Omental fat pad (tissue), 4 donors: ENCODE data around the gene ATP8A2. TPM values are rescaled to one million over a fixed set of nuclear protein-coding genes. Genes with fewer than 3 reads are reported as not detected.

Experiments
- ATAC-seq: fragments of 150-250 bp; one replicate; pipeline ENCODE4 v1.9.1; 2016; ENCODE audit warnings: mild to moderate bottlenecking, moderate library complexity; ENCODE audit not compliant: low FRiP score
- DNase-seq: peaks from one replicate; pipeline ENCODE4 v3.0.0-alpha.2; 2019; ENCODE audit warnings: low spot score
- total RNA-seq, 4 donors: library from RNA; depleted of rRNA; stranded (reverse); fragments of >200 nt; gene quantifications; one replicate each; pipeline ENCODE4 v1.1.0, GENCODE V29; 2016
- TF ChIP-seq, protein P1 (sequence below), 3 donors: fragments of 450-650 bp; IDR thresholded peaks; one replicate each; pipeline ENCODE4 v1.5.1; 2016 to 2017; ENCODE audit warnings: antibody characterized with exemption in 3 of 3, mild to moderate bottlenecking in 3 of 3, moderate library complexity in 2 of 3

Gene ATP8A2
- total RNA-seq, 4 donors from 2014 or later, result 0.16 to 0.19 TPM; not detected in 2

DNA sequence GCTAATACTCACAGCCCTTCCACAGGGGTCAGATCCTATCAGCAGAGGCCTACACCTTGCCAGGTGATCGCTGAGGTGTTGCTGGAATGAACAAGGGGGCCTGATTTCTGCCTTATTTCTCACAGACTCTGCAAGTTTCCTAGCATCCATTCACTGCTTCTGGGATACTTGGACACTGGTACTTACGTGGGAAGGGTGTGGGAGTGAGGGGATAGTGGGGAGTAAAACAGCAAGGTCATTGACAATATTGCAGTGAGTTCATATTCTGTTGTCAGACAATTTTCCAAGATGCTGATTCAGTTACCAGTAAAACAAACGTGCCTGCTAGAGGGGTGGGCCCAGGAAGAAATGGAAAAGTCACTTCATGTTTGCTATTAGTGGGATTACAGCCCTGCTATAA lies 403.5 kb downstream of the ATP8A2 start:
- ATAC-seq, result no peak
- TF ChIP-seq, protein P1, sequence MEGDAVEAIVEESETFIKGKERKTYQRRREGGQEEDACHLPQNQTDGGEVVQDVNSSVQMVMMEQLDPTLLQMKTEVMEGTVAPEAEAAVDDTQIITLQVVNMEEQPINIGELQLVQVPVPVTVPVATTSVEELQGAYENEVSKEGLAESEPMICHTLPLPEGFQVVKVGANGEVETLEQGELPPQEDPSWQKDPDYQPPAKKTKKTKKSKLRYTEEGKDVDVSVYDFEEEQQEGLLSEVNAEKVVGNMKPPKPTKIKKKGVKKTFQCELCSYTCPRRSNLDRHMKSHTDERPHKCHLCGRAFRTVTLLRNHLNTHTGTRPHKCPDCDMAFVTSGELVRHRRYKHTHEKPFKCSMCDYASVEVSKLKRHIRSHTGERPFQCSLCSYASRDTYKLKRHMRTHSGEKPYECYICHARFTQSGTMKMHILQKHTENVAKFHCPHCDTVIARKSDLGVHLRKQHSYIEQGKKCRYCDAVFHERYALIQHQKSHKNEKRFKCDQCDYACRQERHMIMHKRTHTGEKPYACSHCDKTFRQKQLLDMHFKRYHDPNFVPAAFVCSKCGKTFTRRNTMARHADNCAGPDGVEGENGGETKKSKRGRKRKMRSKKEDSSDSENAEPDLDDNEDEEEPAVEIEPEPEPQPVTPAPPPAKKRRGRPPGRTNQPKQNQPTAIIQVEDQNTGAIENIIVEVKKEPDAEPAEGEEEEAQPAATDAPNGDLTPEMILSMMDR (IDR thresholded peaks at IDR 0.05), result no peak
- no peak for DNase-seq

DNA sequence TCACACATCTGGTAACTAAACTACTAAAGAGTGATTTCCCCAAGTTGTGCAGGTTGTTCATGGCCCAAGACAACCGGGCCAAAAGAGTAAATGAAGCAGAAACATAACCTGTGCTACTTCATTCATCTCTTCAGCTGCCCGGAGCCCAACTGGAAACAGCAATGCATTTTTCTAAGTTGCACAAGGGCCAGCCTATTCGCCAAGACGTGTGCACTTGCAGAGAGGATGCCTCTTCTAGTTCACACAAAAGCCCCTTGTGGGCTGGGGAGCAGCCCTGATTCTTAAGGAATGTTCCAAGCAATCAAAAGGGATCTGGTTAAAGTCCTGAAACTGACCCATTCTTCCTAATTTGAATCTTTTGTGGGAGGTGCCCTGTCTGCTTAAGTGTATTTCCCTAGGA lies 404.2 kb downstream of the ATP8A2 start:
- TF ChIP-seq, protein P1 (IDR thresholded peaks at IDR 0.05), result no peak
- DNase-seq, result no peak
- no peak for ATAC-seq

DNA sequence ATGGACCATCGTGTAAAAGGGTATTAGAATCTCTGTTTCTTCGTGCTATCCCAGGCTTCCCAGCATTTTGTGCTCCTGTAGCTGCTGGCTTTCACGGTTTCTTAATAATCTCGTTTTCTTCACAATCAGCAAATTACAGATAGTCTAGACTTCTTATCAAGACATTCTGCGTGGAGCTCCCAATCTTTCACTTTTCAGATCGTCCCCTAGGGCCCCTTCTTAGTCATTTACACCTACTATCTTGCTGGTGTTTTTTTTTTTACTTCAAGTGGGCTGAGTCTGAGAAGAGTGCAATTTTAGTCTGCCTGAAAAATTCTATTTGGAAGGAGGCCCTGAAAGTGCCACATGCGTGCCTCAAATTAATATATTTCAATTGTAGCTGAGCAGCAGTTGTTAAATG lies 404.9 kb downstream of the ATP8A2 start:
- ATAC-seq (no peak), DNase-seq (no peak)
- TF ChIP-seq, protein P1 (IDR thresholded peaks at IDR 0.05), result no peak

DNA sequence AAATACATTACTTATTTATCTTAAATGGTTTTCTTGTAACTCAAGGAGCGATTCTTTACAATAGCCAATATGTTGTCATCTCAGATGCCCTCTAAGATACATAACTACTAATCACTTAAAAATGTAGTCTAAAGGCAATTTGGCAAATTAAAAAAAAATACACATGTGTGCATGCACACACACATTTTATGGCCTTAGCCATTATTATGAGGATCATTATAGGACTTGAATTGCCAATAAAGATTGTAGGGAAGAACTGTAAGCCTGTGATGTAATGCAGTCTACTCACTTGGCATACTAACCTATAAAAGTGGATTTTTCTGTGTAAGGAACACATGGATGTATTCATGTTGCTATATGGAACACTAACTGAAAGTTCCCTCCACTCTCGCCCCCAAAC lies 405.7 kb downstream of the ATP8A2 start:
- TF ChIP-seq, protein P1 (IDR thresholded peaks at IDR 0.05), result no peak
- ATAC-seq, result no peak
- DNase-seq, result no peak

DNA sequence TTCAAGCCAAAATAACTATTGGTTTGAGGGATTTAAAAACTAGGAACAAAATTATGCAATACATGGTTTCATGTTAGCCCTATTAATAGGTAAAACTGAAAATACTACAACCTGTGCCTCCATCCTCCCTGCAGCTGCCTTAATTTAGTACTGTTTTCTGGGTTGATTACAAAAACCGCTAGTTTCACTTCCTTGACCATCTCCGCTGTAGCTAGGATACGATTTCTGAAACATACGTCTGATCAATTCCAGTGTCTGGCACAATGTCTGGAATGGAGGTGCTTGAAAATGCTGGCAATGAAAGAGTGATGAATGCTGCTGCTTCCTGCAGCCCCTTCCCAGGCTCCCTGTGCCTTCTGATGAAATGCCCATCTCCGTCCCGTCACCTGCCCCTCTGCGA lies 406.6 kb downstream of the ATP8A2 start:
- TF ChIP-seq, protein P1 (IDR thresholded peaks at IDR 0.05), result no peak
- ATAC-seq (no peak), DNase-seq (no peak)

DNA sequence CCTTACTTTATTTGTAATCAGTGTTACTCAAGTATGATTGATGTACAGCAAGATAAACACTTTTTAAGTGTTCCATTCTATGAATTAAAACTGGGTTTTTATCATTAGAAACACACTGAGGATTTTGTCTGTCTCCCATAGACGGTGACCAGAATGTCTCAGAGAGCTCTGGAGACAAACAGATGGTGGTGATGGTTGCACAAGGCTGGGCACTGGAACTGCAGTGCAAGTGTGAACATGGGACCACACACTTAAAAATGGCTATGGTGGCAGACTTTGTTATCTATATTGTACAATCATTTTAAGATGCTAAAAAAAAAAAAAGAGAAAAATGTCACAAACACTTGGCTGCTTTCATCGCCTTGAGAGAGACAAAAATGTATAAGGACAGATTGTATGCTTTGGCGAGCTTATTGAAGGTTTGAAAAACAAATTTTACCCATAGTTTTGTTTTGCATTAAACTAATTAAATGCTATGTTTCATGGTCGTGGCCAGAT lies 407.1 kb downstream of the ATP8A2 start:
- TF ChIP-seq, protein P1 (IDR thresholded peaks at IDR 0.05), result no peak
- DNase-seq (no peak), ATAC-seq (no peak)

DNA sequence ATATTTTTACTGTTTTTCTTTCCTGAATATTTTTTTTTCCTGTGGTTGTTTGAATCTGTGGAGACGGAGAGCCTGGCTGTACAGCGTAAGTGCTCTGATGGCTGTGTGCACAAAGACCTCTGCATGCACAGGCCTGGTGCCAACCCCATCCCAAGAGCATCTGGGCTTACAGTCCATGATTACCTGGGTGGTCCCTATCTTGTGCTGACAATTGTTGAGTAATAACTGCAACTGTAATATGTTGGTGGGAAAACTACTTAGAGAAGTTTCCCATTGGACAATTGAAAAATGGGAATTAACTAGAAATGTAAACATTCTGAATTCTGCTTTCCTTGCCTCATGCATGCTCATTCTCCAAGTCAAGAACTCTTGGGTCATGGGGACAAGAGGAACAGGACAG lies 411.3 kb downstream of the ATP8A2 start:
- TF ChIP-seq, protein P1 (IDR thresholded peaks at IDR 0.05), result no peak
- ATAC-seq, result no peak
- DNase-seq, result no peak
